IPS-18c (cell line): ENCODE data around the gene ARL11.

ENCODE experiments used
- H3K4me3 ChIP-seq: 2 replicates; pipeline ENCODE4 v1.7.0; 2013; ENCODE audit warnings: low read depth, mild to moderate bottlenecking, low read length, moderate library complexity; ENCODE audit not compliant: insufficient read depth
- H3K9me3 ChIP-seq: one replicate; pipeline ENCODE4 v1.6.1; 2013; ENCODE audit warnings: mild to moderate bottlenecking, low read length, moderate library complexity; ENCODE audit not compliant: control insufficient read depth, insufficient read depth

ARL11 gene

GRCh38 chr13:49636705-49637104 lies 8.4 kb downstream of the ARL11 start:
- Histone ChIP-seq H3K4me3 (no peak overlapping the region), H3K9me3 (peaks cover 2% of the 10 kb centered on the region)

- no peak overlapping the region for H3K4me3 ChIP-seq
- peaks cover 2% of the 10 kb centered on the region for H3K9me3 ChIP-seq
Measured at GRCh38 chr13:49638030-49638743, 9.9 kb downstream of the ARL11 start.

- Histone ChIP-seq H3K4me3 (no peak overlapping the region), H3K9me3 (peaks cover 2% of the 10 kb centered on the region)
Measured at GRCh38 chr13:49638744-49639072, 10.4 kb downstream of the ARL11 start.

- Histone ChIP-seq H3K9me3 (peaks cover 2% of the 10 kb centered on the region), H3K4me3 (no peak overlapping the region)
Measured at GRCh38 chr13:49641801-49642291, 13.5 kb downstream of the ARL11 start.

- Histone ChIP-seq H3K4me3 (no peak overlapping the region), H3K9me3 (peaks cover 2% of the 10 kb centered on the region)
Measured at GRCh38 chr13:49643035-49643646, 14.8 kb downstream of the ARL11 start.

GRCh38 chr13:49645451-49645850 lies 17.1 kb downstream of the ARL11 start:
- no peak overlapping the region for H3K4me3 ChIP-seq
- H3K9me3 ChIP-seq: peaks cover 2% of the 10 kb centered on the region

GRCh38 chr13:49646688-49647087 lies 18.4 kb downstream of the ARL11 start:
- Histone ChIP-seq H3K9me3 (no peaks in the 10 kb centered on the region), H3K4me3 (no peak overlapping the region)

- Histone ChIP-seq H3K4me3 (no peak overlapping the region), H3K9me3 (no peaks in the 10 kb centered on the region)
Measured at GRCh38 chr13:49649244-49649962, 21.1 kb downstream of the ARL11 start.

- no peaks in the 10 kb centered on the region for H3K9me3 ChIP-seq
- no peak overlapping the region for H3K4me3 ChIP-seq
Measured at GRCh38 chr13:49649963-49650312, 21.6 kb downstream of the ARL11 start.

GRCh38 chr13:49651570-49652354 lies 23.5 kb downstream of the ARL11 start:
- no peak overlapping the region for H3K4me3 ChIP-seq
- H3K9me3 ChIP-seq: no peaks in the 10 kb centered on the region

GRCh38 chr13:49652355-49653305 lies 24.3 kb downstream of the ARL11 start:
- Histone ChIP-seq H3K4me3 (no peak overlapping the region), H3K9me3 (no peaks in the 10 kb centered on the region)

GRCh38 chr13:49653478-49653877 lies 25.2 kb downstream of the ARL11 start:
- H3K4me3 ChIP-seq: no peak overlapping the region

GRCh38 chr13:49654011-49654410 lies 25.7 kb downstream of the ARL11 start:
- Histone ChIP-seq H3K9me3 (no peaks in the 10 kb centered on the region), H3K4me3 (no peak overlapping the region)

More at GRCh38 chr13:49653478-49653877, 25.2 kb downstream of the ARL11 start:
- no peaks in the 10 kb centered on the region for H3K9me3 ChIP-seq

- Histone ChIP-seq H3K4me3 (no peak overlapping the region), H3K9me3 (no peaks in the 10 kb centered on the region)
Measured at GRCh38 chr13:49655906-49656305, 27.6 kb downstream of the ARL11 start.

- H3K4me3 ChIP-seq: no peak overlapping the region
Measured at GRCh38 chr13:49657241-49657641, 28.9 kb downstream of the ARL11 start.

GRCh38 chr13:49664606-49665005 lies 36.3 kb downstream of the ARL11 start:
- H3K4me3 ChIP-seq: no peak overlapping the region
- no peaks in the 10 kb centered on the region for H3K9me3 ChIP-seq

More at GRCh38 chr13:49657241-49657641, 28.9 kb downstream of the ARL11 start:
- H3K9me3 ChIP-seq: no peaks in the 10 kb centered on the region
